Mucosa of descending colon (tissue), 3 donors: Measurements from ENCODE around the gene DMWD. TPM values are rescaled to one million over a fixed set of nuclear protein-coding genes. Genes with fewer than 3 reads are reported as not detected.

Source experiments
- ATAC-seq: fragments of 200-7000 bp; cut with Tn5 transposase; one replicate; pipeline ENCODE4 v1.9.1; 2020; ENCODE audit warnings: mild to moderate bottlenecking, moderate library complexity
- DNase-seq, 3 donors: peaks; one replicate each; pipeline ENCODE4 v3.0.0-alpha.2; 2020
- H3K36me3 ChIP-seq: fragments of 200-600 bp; one replicate; pipeline ENCODE4 v1.8.0; 2021; ENCODE audit warnings: low read depth, mild to moderate bottlenecking
- H3K4me1 ChIP-seq: fragments of 200-600 bp; one replicate; pipeline ENCODE4 v1.8.0; 2021; ENCODE audit warnings: low read depth, mild to moderate bottlenecking
- H3K4me3 ChIP-seq: fragments of 200-600 bp; one replicate; pipeline ENCODE4 v1.8.0; 2021; ENCODE audit warnings: mild to moderate bottlenecking
- H3K9me3 ChIP-seq: fragments of 200-600 bp; one replicate; pipeline ENCODE4 v1.8.0; 2021; ENCODE audit warnings: mild to moderate bottlenecking
- CTCF ChIP-seq: fragments of 200-600 bp; IDR thresholded peaks from one replicate; pipeline ENCODE4 v1.8.0; 2022; ENCODE audit warnings: antibody characterized with exemption, mild to moderate bottlenecking
- intact Hi-C, 2 donors: fragments of 100-400 bp; cut with DNase I in 1 of 2; cut with micrococcal nuclease in 1 of 2; formaldehyde crosslinking; loops; one replicate each; pipeline versions ENCODE4 v1.11.0 to v1.11.1; 2022; cut with DNase I, micrococcal nuclease
- long read RNA-seq, 2 donors: library from polyadenylated mRNA; unstranded; transcript quantifications; one replicate each; pipeline ENCODE4 v2.0.0, GENCODE V29; 2019 to 2021
- total RNA-seq, 3 donors: library from RNA; stranded (reverse); fragmentation: NEBNext Ultra II Directional in 2 of 3; extraction: Animal tissue kit (Norgen Biotek cat#: 25700) in 2 of 3; gene quantifications; one replicate each; pipeline versions ENCODE4 v1.2.1 to v1.2.4, GENCODE V29; 2021 to 2023
- donor health status: DM: no; HTN: no; CAD: no; lungs with moderate emphysema.
- donor health status: DM: no; HTN: no; CAD: no.
- donor health status: DM: no; HTN: yes; CAD: no.

The DMWD gene
- 10 to 100 TPM; 33.2 to 67.1 (median 43.7) TPM for total RNA-seq
- long read RNA-seq, donor 1, transcript DMWD-205 (2 exons, 643 nt): minor isoform, 9 of 137 reads
- long read RNA-seq, donor 1, transcript DMWD-202 (4 exons, 3,292 nt): minor isoform, 40 of 137 reads
- long read RNA-seq, donor 1, transcript DMWD-201 (5 exons, 3,305 nt): major isoform, 53 of 137 reads
- long read RNA-seq, donor 1, partial matches to known transcripts: 26 of 137 reads
- long read RNA-seq, donor 1, other reads (novel, unspliced or antisense): 7 of 137 reads
- long read RNA-seq, donor 2, partial matches to known transcripts: 0 of 3 reads
- long read RNA-seq, donor 2, other reads (novel, unspliced or antisense): 3 of 3 reads

GRCh38 chr19:45792470-45793177 is at the start of gene DMWD:
TSS of gene DMWD (minus strand) at chr19:45792845. CDS start at chr19:45792756, 89 bp downstream.
- Histone ChIP-seq H3K4me3 (peak within 1 kb of the TSS; percentile 64), H3K36me3 (no peaks in the 10 kb centered on the region), H3K9me3 (no peaks in the 10 kb centered on the region), H3K4me1 (peaks cover 9% of the 10 kb centered on the region)
- peak; percentile 100 for ATAC-seq
- peak; percentile 13 for TF ChIP-seq CTCF
- intact Hi-C loops: no loop called here
- peak; percentile 100 for DNase-seq

- intact Hi-C loops: no loop called here
- DNase-seq: peak in 1 of 3 donors; percentile 7
- Histone ChIP-seq H3K4me1 (no peaks in the 10 kb centered on the region), H3K9me3 (no peaks in the 10 kb centered on the region), H3K4me3 (no peak overlapping the region), H3K36me3 (peaks cover 11% of the 10 kb centered on the region)
- no peak for TF ChIP-seq CTCF
- ATAC-seq: no peak
Observed at GRCh38 chr19:45842198-45842597, 49.6 kb upstream of the DMWD start.

- no peak overlapping the region for H3K4me3 ChIP-seq
- H3K4me1 ChIP-seq: no peaks in the 10 kb centered on the region
- intact Hi-C loops: no loop called here
- H3K36me3 ChIP-seq: peaks cover 23% of the 10 kb centered on the region
- no peaks in the 10 kb centered on the region for H3K9me3 ChIP-seq
- no peak for TF ChIP-seq CTCF
- ATAC-seq (no peak), DNase-seq (peak in 1 of 3 donors; percentile 4)
Observed at GRCh38 chr19:45834970-45835369, 42.3 kb upstream of the DMWD start.

GRCh38 chr19:45828945-45829344 is 36.3 kb upstream of the DMWD start:
- Histone ChIP-seq H3K4me1 (no peaks in the 10 kb centered on the region), H3K36me3 (peaks cover 10% of the 10 kb centered on the region), H3K9me3 (no peaks in the 10 kb centered on the region), H3K4me3 (no peak overlapping the region)
- ATAC-seq: no peak
- TF ChIP-seq CTCF: no peak
- no peak for DNase-seq
- intact Hi-C loops: no loop called here

GRCh38 chr19:45828523-45828922 is 35.9 kb upstream of the DMWD start:
- peaks cover 8% of the 10 kb centered on the region for H3K36me3 ChIP-seq
- no peak for ATAC-seq

More at GRCh38 chr19:45828523-45828922, 35.9 kb upstream of the DMWD start:
- intact Hi-C loops: no loop called here
- Histone ChIP-seq H3K4me3 (no peak overlapping the region), H3K9me3 (no peaks in the 10 kb centered on the region), H3K4me1 (no peaks in the 10 kb centered on the region)
- no peak for DNase-seq
- no peak for TF ChIP-seq CTCF
